GM13977 (cell line): ENCODE data around the gene BACE1-AS.
"Not testable (repeated sequence)": the region's sequence is repeated elsewhere in the genome, so short reads cannot be mapped to it uniquely, and the experiment has no call there.

Source experiments
- DNase-seq: peaks from one replicate; pipeline ENCODE4 v3.0.0; 2012; ENCODE audit warnings: low spot score
- CTCF ChIP-seq: IDR thresholded peaks from 2 replicates; pipeline ENCODE4 v1.5.1; 2012; ENCODE audit warnings: mild to moderate bottlenecking, control low read depth; ENCODE audit not compliant: insufficient read depth; ENCODE audit errors: extremely low read depth, missing control alignments
- in situ Hi-C: fragments of 300-500 bp; cut with MboI; formaldehyde crosslinking; loops from one replicate; pipeline ENCODE4 v1.12.0; 2022; ENCODE audit warnings: low sequenced_read_pairs, low pct_unique_long_range_greater_than_20kb, mixed read lengths, inconsistent platforms; ENCODE audit not compliant: unreplicated experiment

Gene BACE1-AS

GRCh38 chr11:117259417-117259816, 31.7 kb upstream of the BACE1-AS start:
- in situ Hi-C loops: no loop called here

GRCh38 chr11:117264624-117265323, 26.4 kb upstream of the BACE1-AS start:
- not testable (repeated sequence) for DNase-seq

More at GRCh38 chr11:117259417-117259816, 31.7 kb upstream of the BACE1-AS start:
- DNase-seq: no peak
- no peak for TF ChIP-seq CTCF

GRCh38 chr11:117265745-117266144, 25.4 kb upstream of the BACE1-AS start:
- in situ Hi-C loops: no loop called here
- DNase-seq: no peak
- TF ChIP-seq CTCF: no peak

More at GRCh38 chr11:117264624-117265323, 26.4 kb upstream of the BACE1-AS start:
- in situ Hi-C loops: not testable (repeated sequence)

- no peak for DNase-seq
- in situ Hi-C loops: no loop called here
- TF ChIP-seq CTCF: no peak
Observed at GRCh38 chr11:117269856-117270255, 21.3 kb upstream of the BACE1-AS start.

- no peak for TF ChIP-seq CTCF
- in situ Hi-C loops: no loop called here
- DNase-seq: no peak
Observed at GRCh38 chr11:117271208-117271607, 19.9 kb upstream of the BACE1-AS start.

GRCh38 chr11:117272175-117272574, 19.0 kb upstream of the BACE1-AS start:
- DNase-seq: not testable (repeated sequence)

GRCh38 chr11:117273550-117274289, 17.4 kb upstream of the BACE1-AS start:
- no peak for TF ChIP-seq CTCF
- in situ Hi-C loops: no loop called here
- no peak for DNase-seq

More at GRCh38 chr11:117272175-117272574, 19.0 kb upstream of the BACE1-AS start:
- in situ Hi-C loops: not testable (repeated sequence)
